CD14-positive monocyte (primary cell): Measurements from ENCODE around the gene MMP7. TPM values are rescaled to one million over a fixed set of nuclear protein-coding genes. Genes with fewer than 3 reads are reported as not detected.
A peak's percentile ranks its signal among the peaks of the same experiment; 100 is the strongest.

Source experiments
- DNase-seq, 3 donors: peaks; one replicate each; pipeline ENCODE4 v3.0.0-alpha.2; 2011 to 2022
- H2AFZ ChIP-seq: 2 replicates; pipeline ENCODE4 v1.6.0; 2012; ENCODE audit warnings: mild to moderate bottlenecking, low read depth, low read length, inconsistent platforms; ENCODE audit not compliant: insufficient read depth, poor library complexity, severe bottlenecking
- H3K27ac ChIP-seq, 2 donors: 1 replicate in 1 of 2; 2 replicates in 1 of 2; pipeline ENCODE4 v1.5.1; 2012 to 2013; ENCODE audit warnings: low read length in 2 of 2, control low read depth in 1 of 2, inconsistent platforms in 1 of 2, low read depth in 1 of 2, mild to moderate bottlenecking in 1 of 2
- H3K27me3 ChIP-seq, 2 donors: one replicate each; pipeline versions ENCODE4 v1.6.0 to v1.6.1; 2011 to 2013; ENCODE audit warnings: low read length in 2 of 2; ENCODE audit not compliant: control insufficient read depth in 2 of 2, insufficient read depth in 2 of 2
- H3K36me3 ChIP-seq, 2 donors: replicated peaks in 1 of 2; 1 replicate in 1 of 2; 2 replicates in 1 of 2; pipeline versions ENCODE4 v1.5.1 to v1.6.1; 2012 to 2013; ENCODE audit warnings: low read length in 2 of 2, control low read depth in 1 of 2, inconsistent platforms in 1 of 2, mild to moderate bottlenecking in 1 of 2; ENCODE audit not compliant: insufficient read depth in 2 of 2, control insufficient read depth in 1 of 2
- H3K4me1 ChIP-seq, 2 donors: 1 replicate in 1 of 2; 2 replicates in 1 of 2; pipeline versions ENCODE4 v1.5.1 to v1.6.1; 2012 to 2013; ENCODE audit warnings: low read length in 2 of 2, control low read depth in 1 of 2, inconsistent platforms in 1 of 2, mild to moderate bottlenecking in 1 of 2, moderate library complexity in 1 of 2; ENCODE audit not compliant: insufficient read depth in 2 of 2, control insufficient read depth in 1 of 2
- H3K4me2 ChIP-seq: replicated peaks from 2 replicates; pipeline ENCODE3; 2012; ENCODE audit warnings: low read length, moderate library complexity, mild to moderate bottlenecking; ENCODE audit not compliant: poor library complexity, severe bottlenecking; ENCODE audit errors: extremely low read depth
- H3K4me3 ChIP-seq, 3 experiments: fragments of 200-600 bp in 1 of 3; sonication (generic) in 1 of 3; replicated peaks in 1 of 3; 1 replicate in 2 of 3; 2 replicates in 1 of 3; pipeline ENCODE4 v1.5.1; 2011 to 2013; ENCODE audit warnings: low read length in 3 of 3, mild to moderate bottlenecking in 3 of 3, control low read depth in 2 of 3, low read depth in 2 of 3, inconsistent platforms in 1 of 3, moderate library complexity in 1 of 3
- H3K79me2 ChIP-seq: 2 replicates; pipeline ENCODE4 v1.6.0; 2012; ENCODE audit warnings: mild to moderate bottlenecking, control low read depth, inconsistent platforms, low read length, moderate library complexity; ENCODE audit not compliant: insufficient read depth
- H3K9ac ChIP-seq: 2 replicates; pipeline ENCODE4 v1.6.0; 2017; ENCODE audit warnings: low read length, mild to moderate bottlenecking; ENCODE audit not compliant: insufficient read depth, poor library complexity, severe bottlenecking
- H3K9me3 ChIP-seq, 2 donors: replicated peaks in 1 of 2; 1 replicate in 1 of 2; 2 replicates in 1 of 2; pipeline versions ENCODE4 v1.5.1 to v1.6.1; 2012 to 2013; ENCODE audit warnings: low read length in 2 of 2, control low read depth in 1 of 2; ENCODE audit not compliant: control insufficient read depth in 1 of 2, insufficient read depth in 1 of 2
- H4K20me1 ChIP-seq: 2 replicates; pipeline ENCODE4 v1.6.0; 2012; ENCODE audit warnings: mild to moderate bottlenecking, low read length, control low read depth, moderate library complexity; ENCODE audit not compliant: insufficient read depth
- H3K27ac Mint-ChIP-seq, 7 donors: one replicate each; pipeline ENCODE4 v1.8.0; 2020; ENCODE audit warnings: mild to moderate bottlenecking in 7 of 7, mixed read lengths in 7 of 7, moderate library complexity in 6 of 7, inconsistent platforms in 2 of 7
- H3K27me3 Mint-ChIP-seq, 3 donors: one replicate each; pipeline ENCODE4 v1.8.0; 2021 to 2022; ENCODE audit warnings: low read depth in 3 of 3, mild to moderate bottlenecking in 3 of 3, mixed read lengths in 3 of 3, moderate library complexity in 3 of 3, inconsistent platforms in 1 of 3
- H3K36me3 Mint-ChIP-seq, 2 donors: one replicate each; pipeline ENCODE4 v1.8.0; 2020; ENCODE audit warnings: mixed read lengths in 2 of 2, inconsistent platforms in 1 of 2, mild to moderate bottlenecking in 1 of 2
- H3K4me1 Mint-ChIP-seq: one replicate; pipeline ENCODE4 v1.8.0; 2020; ENCODE audit warnings: mild to moderate bottlenecking, mixed read lengths
- H3K4me3 Mint-ChIP-seq, 2 donors: one replicate each; pipeline ENCODE4 v1.8.0; 2020; ENCODE audit warnings: mild to moderate bottlenecking in 2 of 2, mixed read lengths in 2 of 2, moderate library complexity in 1 of 2
- H3K9me3 Mint-ChIP-seq, 7 donors: one replicate each; pipeline ENCODE4 v1.8.0; 2020 to 2022; ENCODE audit warnings: mixed read lengths in 7 of 7, mild to moderate bottlenecking in 6 of 7, moderate library complexity in 6 of 7, inconsistent platforms in 2 of 7
- CTCF ChIP-seq: fragments of 200-600 bp; IDR thresholded peaks from one replicate; pipeline ENCODE4 v1.8.0; 2022; ENCODE audit warnings: antibody characterized with exemption, mild to moderate bottlenecking
- WGBS: methylation state at CpG from one replicate; pipeline ENCODE4 v1.1.5; 2013; ENCODE audit warnings: missing lambda C conversion rate; ENCODE audit not compliant: insufficient coverage; 5-methylcytosine and 5-hydroxymethylcytosine counted together
- intact Hi-C, 2 donors: fragments of 100-400 bp; cut with micrococcal nuclease; formaldehyde crosslinking; loops; one replicate each; pipeline versions ENCODE4 v1.15.0 to v1.15.1; 2023
- polyA plus RNA-seq, 3 donors: library from polyadenylated mRNA; depleted of rRNA in 1 of 3; unstranded in 2 of 3; stranded (reverse) in 1 of 3; fragments of 300-500 nt in 2 of 3; fragments of >200 nt in 1 of 3; fragmentation: Illumina TruSeq in 2 of 3; gene quantifications; 1 replicate in 2 of 3; 2 replicates in 1 of 3; pipeline ENCODE4 v1.2.3, GENCODE V29; 2012 to 2021

The MMP7 gene
- polyA plus RNA-seq, 3 donors: not detected

DNA sequence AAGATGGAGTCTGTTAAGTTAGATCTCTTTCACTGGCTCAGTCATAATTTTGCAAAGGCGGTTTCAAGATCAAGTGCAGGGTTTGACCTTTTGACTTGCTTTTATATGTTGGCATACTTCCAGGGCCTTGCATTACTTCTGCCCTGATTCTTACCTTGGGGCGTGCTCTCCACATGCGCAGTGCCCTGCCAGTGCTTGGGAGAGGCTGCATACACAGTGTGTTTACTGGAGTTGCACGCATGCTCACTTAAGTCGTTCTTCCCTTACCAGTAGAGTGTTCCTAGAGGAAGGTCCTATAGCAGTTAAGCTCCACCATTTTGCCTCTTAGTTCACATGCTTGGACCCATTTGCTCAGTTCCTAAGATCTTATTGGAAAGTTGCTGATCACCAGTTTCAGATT, 57.0 kb downstream of the MMP7 start:
- intact Hi-C loops: no loop called here
- Histone ChIP-seq H2AFZ (no peak overlapping the region), H3K36me3 (no peaks in the 10 kb centered on the region), H3K4me1 (peaks cover 5 to 11% of the 10 kb centered on the region in 2 donors), H3K9ac (no peak overlapping the region), H3K27me3 (no peaks in the 10 kb centered on the region), H3K79me2 (no peaks in the 10 kb centered on the region), H3K9me3 (no peaks in the 10 kb centered on the region), H3K4me3 (no peak overlapping the region), H3K27ac (no peak overlapping the region), H3K4me2 (no peak overlapping the region), H4K20me1 (no peaks in the 10 kb centered on the region)
- Mint-ChIP-seq H3K27me3 (peaks cover 0 to 5% (median 0%) of the 10 kb centered on the region in 3 donors), H3K9me3 (no peaks in the 10 kb centered on the region), H3K4me3 (no peak overlapping the region), H3K27ac (peak overlapping the region in 1 of 7 donors; percentile 64), H3K4me1 (peaks cover 20% of the 10 kb centered on the region), H3K36me3 (no peaks in the 10 kb centered on the region)
- 100% methylated on average over 2 of the region's 5 CpGs for WGBS
- no peak for DNase-seq
- TF ChIP-seq CTCF: no peak

- 95% methylated on average over 4 of the region's 4 CpGs for WGBS
- TF ChIP-seq CTCF: no peak
- Mint-ChIP-seq H3K9me3 (no peaks in the 10 kb centered on the region), H3K36me3 (no peaks in the 10 kb centered on the region), H3K27ac (peak overlapping the region in 1 of 7 donors; percentile 10), H3K27me3 (peaks cover 0 to 5% (median 0%) of the 10 kb centered on the region in 3 donors), H3K4me3 (no peak overlapping the region), H3K4me1 (peaks cover 24% of the 10 kb centered on the region)
- no peak overlapping the region for H3K9ac ChIP-seq
- no peaks in the 10 kb centered on the region for H3K27me3 ChIP-seq
- no peak overlapping the region for H3K4me2 ChIP-seq
- no peaks in the 10 kb centered on the region for H3K36me3 ChIP-seq
- H3K4me3 ChIP-seq: no peak overlapping the region
- no peak overlapping the region for H2AFZ ChIP-seq
- DNase-seq: no peak
- no peak overlapping the region for H3K27ac ChIP-seq
- H3K9me3 ChIP-seq: no peaks in the 10 kb centered on the region
- H4K20me1 ChIP-seq: no peaks in the 10 kb centered on the region
- H3K4me1 ChIP-seq: peaks cover 5 to 11% of the 10 kb centered on the region in 2 donors
- intact Hi-C loops: no loop called here
- H3K79me2 ChIP-seq: no peaks in the 10 kb centered on the region
Observed at GRCh38 chr11:102472127-102472526, 58.4 kb downstream of the MMP7 start.
